Peyer's patch (tissue), 4 donors: Measurements from ENCODE around the gene DOCK11. TPM values are rescaled to one million over a fixed set of nuclear protein-coding genes. Genes with fewer than 3 reads are reported as not detected.
"Not testable (repeated sequence)": the region's sequence is repeated elsewhere in the genome, so short reads cannot be mapped to it uniquely, and the experiment has no call there.

Experiments
- DNase-seq, 3 donors: peaks; one replicate each; pipeline ENCODE4 v3.0.0-alpha.2; 2017 to 2019
- H3K27ac ChIP-seq, 4 donors: fragments of 200-600 bp; sonication (generic); one replicate each; pipeline ENCODE4 v1.5.1; 2016 to 2019
- H3K27me3 ChIP-seq, 2 donors: fragments of 200-600 bp; sonication (generic); one replicate each; pipeline ENCODE4 v1.5.1; 2019
- H3K36me3 ChIP-seq, 3 donors: fragments of 200-600 bp; sonication (generic); one replicate each; pipeline ENCODE4 v1.5.1; 2016 to 2019
- H3K4me1 ChIP-seq, 4 donors: fragments of 200-600 bp; sonication (generic); one replicate each; pipeline ENCODE4 v1.5.1; 2016 to 2019
- H3K4me3 ChIP-seq, 4 donors: fragments of 200-600 bp; sonication (generic); 1 replicate in 3 of 4; 2 replicates in 1 of 4; pipeline ENCODE4 v1.5.1; 2016 to 2019; ENCODE audit warnings: mild to moderate bottlenecking in 1 of 4
- H3K9me3 ChIP-seq, 4 donors: fragments of 200-600 bp; sonication (generic); one replicate each; pipeline ENCODE4 v1.5.1; 2016 to 2019; ENCODE audit warnings: mild to moderate bottlenecking in 1 of 4
- POLR2A ChIP-seq, 2 donors: fragments of 450-650 bp; IDR thresholded peaks; one replicate each; pipeline ENCODE4 v1.5.1; 2017; ENCODE audit warnings: antibody characterized with exemption in 2 of 2, mild to moderate bottlenecking in 2 of 2, moderate library complexity in 2 of 2
- total RNA-seq, 4 donors: library from RNA; depleted of rRNA; stranded (reverse); fragments of >200 nt; gene quantifications; one replicate each; pipeline ENCODE4 v1.1.0, GENCODE V29; 2016
- TF ChIP-seq, protein P1 (sequence below), 6 experiments: fragments of 450-650 bp in 4 of 6; fragments of 200-600 bp in 2 of 6; sonication (generic) in 1 of 6; IDR thresholded peaks; one replicate each; pipeline ENCODE4 v1.5.1; 2017 to 2019; ENCODE audit warnings: antibody characterized with exemption in 6 of 6, mild to moderate bottlenecking in 3 of 6, moderate library complexity in 1 of 6

DOCK11 gene
- total RNA-seq, 4 donors from 2014 or later, result 5.6 to 34.7 (median 10.4) TPM

DNA sequence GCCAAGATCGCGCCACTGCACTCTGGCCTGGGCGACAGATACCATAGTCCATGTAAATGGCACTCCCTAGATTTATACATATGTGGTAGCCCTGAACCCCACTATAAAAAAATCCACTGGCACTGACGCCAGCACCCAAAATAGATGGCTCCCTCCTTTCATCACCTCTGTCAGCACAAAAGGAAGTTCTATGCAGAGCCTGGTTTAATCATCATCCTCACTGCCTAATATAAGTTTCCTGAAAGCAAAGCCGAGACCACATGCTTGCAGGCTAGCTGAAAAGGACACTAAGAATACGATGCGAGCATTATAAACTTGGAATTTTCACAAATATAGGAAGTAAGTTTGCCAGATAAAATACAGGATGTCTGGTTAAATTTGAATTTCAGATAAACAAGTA is 27.5 kb upstream of the DOCK11 start:
- no peak overlapping the region for H3K27ac ChIP-seq
- no peaks in the 10 kb centered on the region for H3K9me3 ChIP-seq
- no peak for DNase-seq
- no peaks in the 10 kb centered on the region for H3K27me3 ChIP-seq
- H3K4me3 ChIP-seq, result no peak overlapping the region
- H3K4me1 ChIP-seq, result no peaks in the 10 kb centered on the region
- TF ChIP-seq, protein P1, sequence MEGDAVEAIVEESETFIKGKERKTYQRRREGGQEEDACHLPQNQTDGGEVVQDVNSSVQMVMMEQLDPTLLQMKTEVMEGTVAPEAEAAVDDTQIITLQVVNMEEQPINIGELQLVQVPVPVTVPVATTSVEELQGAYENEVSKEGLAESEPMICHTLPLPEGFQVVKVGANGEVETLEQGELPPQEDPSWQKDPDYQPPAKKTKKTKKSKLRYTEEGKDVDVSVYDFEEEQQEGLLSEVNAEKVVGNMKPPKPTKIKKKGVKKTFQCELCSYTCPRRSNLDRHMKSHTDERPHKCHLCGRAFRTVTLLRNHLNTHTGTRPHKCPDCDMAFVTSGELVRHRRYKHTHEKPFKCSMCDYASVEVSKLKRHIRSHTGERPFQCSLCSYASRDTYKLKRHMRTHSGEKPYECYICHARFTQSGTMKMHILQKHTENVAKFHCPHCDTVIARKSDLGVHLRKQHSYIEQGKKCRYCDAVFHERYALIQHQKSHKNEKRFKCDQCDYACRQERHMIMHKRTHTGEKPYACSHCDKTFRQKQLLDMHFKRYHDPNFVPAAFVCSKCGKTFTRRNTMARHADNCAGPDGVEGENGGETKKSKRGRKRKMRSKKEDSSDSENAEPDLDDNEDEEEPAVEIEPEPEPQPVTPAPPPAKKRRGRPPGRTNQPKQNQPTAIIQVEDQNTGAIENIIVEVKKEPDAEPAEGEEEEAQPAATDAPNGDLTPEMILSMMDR (IDR thresholded peaks at IDR 0.05), result no peak
- TF ChIP-seq POLR2A (IDR thresholded peaks at IDR 0.05), result no peak
- H3K36me3 ChIP-seq, result no peaks in the 10 kb centered on the region

GRCh38 chrX:118470721-118471347 is 24.8 kb upstream of the DOCK11 start:
- H3K27ac ChIP-seq, DNase-seq, H3K36me3 ChIP-seq, H3K9me3 ChIP-seq, H3K27me3 ChIP-seq, H3K4me3 ChIP-seq, H3K4me1 ChIP-seq: not testable (repeated sequence)

- H3K9me3 ChIP-seq, result no peaks in the 10 kb centered on the region
- no peak overlapping the region for H3K27ac ChIP-seq
- no peaks in the 10 kb centered on the region for H3K4me1 ChIP-seq
- no peaks in the 10 kb centered on the region for H3K27me3 ChIP-seq
- H3K4me3 ChIP-seq, result no peak overlapping the region
- H3K36me3 ChIP-seq, result no peaks in the 10 kb centered on the region
- DNase-seq, result no peak
- TF ChIP-seq, protein P1 (IDR thresholded peaks at IDR 0.05), result no peak
- no peak for TF ChIP-seq POLR2A (IDR thresholded peaks at IDR 0.05)
These were observed 21.0 kb upstream of the DOCK11 start for GRCh38 chrX:118474586-118474985.

- DNase-seq, result no peak
- Histone ChIP-seq H3K27me3 (no peaks in the 10 kb centered on the region), H3K27ac (no peak overlapping the region), H3K4me1 (no peaks in the 10 kb centered on the region), H3K9me3 (no peaks in the 10 kb centered on the region), H3K4me3 (no peak overlapping the region), H3K36me3 (no peaks in the 10 kb centered on the region)
- TF ChIP-seq POLR2A (IDR thresholded peaks at IDR 0.05), result no peak
- TF ChIP-seq, protein P1 (IDR thresholded peaks at IDR 0.05), result no peak
These were observed 19.7 kb upstream of the DOCK11 start for GRCh38 chrX:118475903-118476302.

GRCh38 chrX:118480172-118480571 is 15.4 kb upstream of the DOCK11 start:
- no peaks in the 10 kb centered on the region for H3K36me3 ChIP-seq
- no peak overlapping the region for H3K4me3 ChIP-seq
- H3K27me3 ChIP-seq, result no peaks in the 10 kb centered on the region
- no peak for DNase-seq
- no peak for TF ChIP-seq POLR2A (IDR thresholded peaks at IDR 0.05)
- TF ChIP-seq, protein P1 (IDR thresholded peaks at IDR 0.05), result no peak
- H3K4me1 ChIP-seq, result no peaks in the 10 kb centered on the region
- no peaks in the 10 kb centered on the region for H3K9me3 ChIP-seq
- H3K27ac ChIP-seq, result no peak overlapping the region

DNA sequence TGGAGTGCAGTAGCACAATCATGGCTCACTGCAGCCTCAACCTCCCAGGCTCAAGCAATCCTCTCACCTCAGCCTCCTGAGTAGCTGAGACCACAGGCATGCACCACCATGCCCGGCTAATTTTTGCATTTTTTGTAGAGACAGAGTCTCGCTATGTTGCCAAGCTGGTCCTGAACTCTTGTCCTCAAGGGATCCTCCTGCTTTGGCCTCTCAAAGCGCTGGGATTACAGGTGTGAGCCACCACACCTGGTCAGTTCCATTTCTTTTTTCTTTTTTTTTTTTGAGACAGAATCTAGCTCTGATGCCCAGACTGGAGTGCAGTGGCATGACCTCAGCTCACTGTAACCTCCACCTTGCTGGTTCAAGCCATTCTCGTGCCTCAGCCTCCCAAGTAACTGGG is 13.2 kb upstream of the DOCK11 start:
- H3K4me1 ChIP-seq, DNase-seq, H3K36me3 ChIP-seq, H3K4me3 ChIP-seq, H3K27me3 ChIP-seq, H3K27ac ChIP-seq, H3K9me3 ChIP-seq: not testable (repeated sequence)
